ENCODE data around the gene NRF1. TPM values are rescaled to one million over a fixed set of nuclear protein-coding genes. Genes with fewer than 3 reads are reported as not detected.

Gene NRF1
- total RNA-seq, 1 experiment from 2014 or later: 23.2 TPM

DNA sequence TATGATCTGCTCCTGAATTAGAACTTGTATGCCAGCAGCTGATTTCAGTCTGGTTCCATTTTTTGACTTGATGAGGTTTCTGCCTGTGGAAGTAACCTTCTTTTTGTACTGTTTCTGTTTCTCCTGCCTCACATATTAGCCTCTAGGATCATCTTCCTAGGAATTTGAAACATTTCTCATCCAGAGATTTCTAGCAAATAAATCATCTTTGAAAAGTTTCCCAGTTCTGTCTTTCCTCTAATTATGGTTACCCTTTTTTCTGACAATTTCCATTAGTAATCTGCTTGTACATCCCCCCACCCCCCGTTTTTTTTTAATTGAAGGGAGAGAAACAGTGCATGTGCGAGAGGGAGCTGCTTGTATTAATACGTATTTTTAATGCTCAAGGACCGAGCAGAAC lies 92.2 kb downstream of the NRF1 start:
- H3K4me2 ChIP-seq: no peak overlapping the region
- no peak overlapping the region for H3K27ac ChIP-seq
- TF ChIP-seq EZH2 (IDR thresholded peaks at IDR 0.05; ENCODE audit: low read depth): no peak
- TF ChIP-seq CTCF (conservative IDR thresholded peaks at IDR 0.05): no peak
- ChIA-PET CTCF (interaction anchor here (0.6 kb wide), 1 partner anchor 161 kb away, joined by 3 read pairs; no protein-coding TSS in a partner anchor), POLR2A (ENCODE audit: unreplicated experiment) (no interaction called here)
- H3K79me2 ChIP-seq (ENCODE audit: low read depth): no peaks in the 10 kb centered on the region
- H3K4me1 ChIP-seq (replicated peaks; ENCODE audit: insufficient read depth): peaks cover 7% of the 10 kb centered on the region
- BruUV-seq (replicated peaks): no TSS peak
- no peaks in the 10 kb centered on the region for H3K9me2 ChIP-seq (ENCODE audit: insufficient read depth)
- H3K36me3 ChIP-seq (ENCODE audit: low read depth): no peaks in the 10 kb centered on the region
- H2AFZ ChIP-seq: no peak overlapping the region
- H4K20me1 ChIP-seq (ENCODE audit: insufficient read depth): no peaks in the 10 kb centered on the region
- no peak overlapping the region for H3K4me3 ChIP-seq
- DNase-seq: no peak
- intact Hi-C loops (cut with micrococcal nuclease; ENCODE audit: unreplicated experiment): no loop called here
- no peaks in the 10 kb centered on the region for H3K9me3 ChIP-seq (ENCODE audit: insufficient read depth, low read depth)
- no peaks in the 10 kb centered on the region for H3K27me3 ChIP-seq (ENCODE audit: insufficient read depth, low read depth)
- no peaks in the 10 kb centered on the region for H3F3A ChIP-seq (ENCODE audit: insufficient read depth, low read depth)

GRCh38 chr7:129707910-129708499 lies 96.5 kb downstream of the NRF1 start:
- H4K20me1 ChIP-seq (ENCODE audit: insufficient read depth): no peaks in the 10 kb centered on the region
- H3K4me3 ChIP-seq: no peak overlapping the region
- no peaks in the 10 kb centered on the region for H3K27me3 ChIP-seq (ENCODE audit: insufficient read depth, low read depth)
- no peaks in the 10 kb centered on the region for H3K9me3 ChIP-seq (ENCODE audit: insufficient read depth, low read depth)
- H3F3A ChIP-seq (ENCODE audit: insufficient read depth, low read depth): no peaks in the 10 kb centered on the region
- BruUV-seq (replicated peaks): no TSS peak
- no peak overlapping the region for H2AFZ ChIP-seq
- POLR2A ChIA-PET (ENCODE audit: unreplicated experiment): no interaction called here
- CTCF ChIA-PET: no interaction called here
- H3K36me3 ChIP-seq (ENCODE audit: low read depth): peaks cover 7% of the 10 kb centered on the region; the same call in 1 of the 2 replicates
- H3K79me2 ChIP-seq (ENCODE audit: low read depth): no peaks in the 10 kb centered on the region
- intact Hi-C loops (cut with micrococcal nuclease; ENCODE audit: unreplicated experiment): no loop called here
- H3K27ac ChIP-seq: no peak overlapping the region
- no peaks in the 10 kb centered on the region for H3K4me1 ChIP-seq (replicated peaks; ENCODE audit: insufficient read depth)
- H3K4me2 ChIP-seq: no peak overlapping the region
- TF ChIP-seq CTCF (conservative IDR thresholded peaks at IDR 0.05) (no peak), EZH2 (IDR thresholded peaks at IDR 0.05; ENCODE audit: low read depth) (no peak)
- no peaks in the 10 kb centered on the region for H3K9me2 ChIP-seq (ENCODE audit: insufficient read depth)
- DNase-seq: no peak

DNA sequence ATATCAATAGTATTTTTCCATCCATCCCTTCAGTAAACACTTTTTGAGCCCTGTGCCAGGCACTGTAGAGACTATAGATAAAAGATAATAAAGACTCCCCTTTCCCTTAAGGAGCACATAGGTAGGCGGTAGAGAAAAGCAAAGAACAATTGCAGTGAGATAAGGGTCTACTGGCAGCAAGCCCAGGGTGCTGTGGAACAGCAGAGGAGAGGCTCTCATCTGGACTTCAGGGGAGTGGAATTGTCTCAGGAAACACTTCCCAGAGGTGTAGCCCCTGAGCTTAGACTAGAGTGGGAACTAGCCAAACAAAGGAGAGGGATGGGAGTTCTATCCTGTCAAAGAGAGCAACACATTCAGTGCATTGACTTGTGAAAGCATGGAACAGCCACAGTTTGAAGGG lies 102.0 kb downstream of the NRF1 start:
- CTCF ChIA-PET: no interaction called here
- intact Hi-C loops (cut with micrococcal nuclease; ENCODE audit: unreplicated experiment): no loop called here

More for the DNA sequence above, 102.0 kb downstream of the NRF1 start:
- DNase-seq: no peak
- no peaks in the 10 kb centered on the region for H3K27me3 ChIP-seq (ENCODE audit: insufficient read depth, low read depth)
- peaks cover 7% of the 10 kb centered on the region; the same call in 1 of the 2 replicates for H3K36me3 ChIP-seq (ENCODE audit: low read depth)
- no peaks in the 10 kb centered on the region for H3K79me2 ChIP-seq (ENCODE audit: low read depth)
- POLR2A ChIA-PET (ENCODE audit: unreplicated experiment): no interaction called here
- no peak for TF ChIP-seq EZH2 (IDR thresholded peaks at IDR 0.05; ENCODE audit: low read depth)
- no peak for TF ChIP-seq CTCF (conservative IDR thresholded peaks at IDR 0.05)
- H2AFZ ChIP-seq: no peak overlapping the region
- no peaks in the 10 kb centered on the region for H3K9me3 ChIP-seq (ENCODE audit: insufficient read depth, low read depth)
- no TSS peak for BruUV-seq (replicated peaks)
- no peak overlapping the region for H3K4me3 ChIP-seq
- H3K27ac ChIP-seq: no peak overlapping the region
- no peaks in the 10 kb centered on the region for H3F3A ChIP-seq (ENCODE audit: insufficient read depth, low read depth)
- H4K20me1 ChIP-seq (ENCODE audit: insufficient read depth): no peaks in the 10 kb centered on the region
- no peaks in the 10 kb centered on the region for H3K4me1 ChIP-seq (replicated peaks; ENCODE audit: insufficient read depth)
- H3K4me2 ChIP-seq: no peak overlapping the region
- H3K9me2 ChIP-seq (ENCODE audit: insufficient read depth): no peaks in the 10 kb centered on the region

Measured in PC-9 (cell line).